GM21529 (cell line): Measurements from ENCODE around the gene KRT72.

Experiments used
- ATAC-seq: cut with Tn5 transposase; IDR thresholded peaks from one replicate; pipeline ENCODE4 v1.9.1; 2021; ENCODE audit not compliant: unreplicated experiment

The KRT72 gene

GRCh38 chr12:52551216-52551865 is 49.9 kb downstream of the KRT72 start:
- ATAC-seq = no peak

- ATAC-seq = no peak
Measured at GRCh38 chr12:52546126-52546525, 55.1 kb downstream of the KRT72 start.

GRCh38 chr12:52543985-52544883 is 57.0 kb downstream of the KRT72 start:
- ATAC-seq = no peak

- no peak for ATAC-seq
Measured at GRCh38 chr12:52542785-52543318, 58.4 kb downstream of the KRT72 start.

- ATAC-seq = no peak
Measured at GRCh38 chr12:52542157-52542556, 59.1 kb downstream of the KRT72 start.

- ATAC-seq = no peak
Measured at GRCh38 chr12:52541709-52542108, 59.6 kb downstream of the KRT72 start.

- no peak for ATAC-seq
Measured at GRCh38 chr12:52540531-52540930, 60.7 kb downstream of the KRT72 start.

- no peak for ATAC-seq
Measured at GRCh38 chr12:52539821-52540173, 61.5 kb downstream of the KRT72 start.

GRCh38 chr12:52539083-52539820 is 62.0 kb downstream of the KRT72 start:
- no peak for ATAC-seq

- no peak for ATAC-seq
Measured at GRCh38 chr12:52537101-52537500, 64.2 kb downstream of the KRT72 start.
